HG02642 (cell line): ENCODE data around the gene ZCRB1.
"Not testable (repeated sequence)": the region's sequence is repeated elsewhere in the genome, so short reads cannot be mapped to it uniquely, and the experiment has no call there.

Experiments used
- ATAC-seq: cut with Tn5 transposase; IDR thresholded peaks from one replicate; pipeline ENCODE4 v1.9.1; 2021; ENCODE audit warnings: mild to moderate bottlenecking; ENCODE audit not compliant: unreplicated experiment, poor library complexity

ZCRB1 gene

GRCh38 chr12:42332301-42333285 is 6.7 kb upstream of the ZCRB1 start:
- peak; percentile 60 for ATAC-seq

- ATAC-seq = not testable (repeated sequence)
Observed at GRCh38 chr12:42330097-42330496, 4.2 kb upstream of the ZCRB1 start.

- ATAC-seq = no peak
Observed at GRCh38 chr12:42327227-42327590, 1.3 kb upstream of the ZCRB1 start.

- ATAC-seq = peak; percentile 12
Observed at GRCh38 chr12:42326541-42327226, 790 bp upstream of the ZCRB1 start.

- no peak for ATAC-seq
Observed at GRCh38 chr12:42325326-42325652, 605 bp downstream of the ZCRB1 start.

- no peak for ATAC-seq
Observed at GRCh38 chr12:42323856-42324255, 2.0 kb downstream of the ZCRB1 start.

- no peak for ATAC-seq
Observed at GRCh38 chr12:42322567-42322966, 3.3 kb downstream of the ZCRB1 start.

GRCh38 chr12:42320796-42321195 is 5.1 kb downstream of the ZCRB1 start:
- no peak for ATAC-seq

- no peak for ATAC-seq
Observed at GRCh38 chr12:42315108-42315507, 10.8 kb downstream of the ZCRB1 start.

- ATAC-seq = no peak
Observed at GRCh38 chr12:42309996-42310395, 15.9 kb downstream of the ZCRB1 start.

- ATAC-seq = no peak
Observed at GRCh38 chr12:42308390-42308789, 17.5 kb downstream of the ZCRB1 start.

GRCh38 chr12:42306297-42306696 is 19.6 kb downstream of the ZCRB1 start:
- ATAC-seq = no peak

GRCh38 chr12:42299392-42300308 is 26.2 kb downstream of the ZCRB1 start:
- ATAC-seq = peak; percentile 82

GRCh38 chr12:42298887-42299286 is 27.0 kb downstream of the ZCRB1 start:
- no peak for ATAC-seq

GRCh38 chr12:42296503-42297109 is 29.3 kb downstream of the ZCRB1 start:
- no peak for ATAC-seq

GRCh38 chr12:42291680-42292079 is 34.2 kb downstream of the ZCRB1 start:
- ATAC-seq = no peak

- ATAC-seq = no peak
Observed at GRCh38 chr12:42288544-42288943, 37.4 kb downstream of the ZCRB1 start.

GRCh38 chr12:42286741-42287140 is 39.2 kb downstream of the ZCRB1 start:
- ATAC-seq = no peak

GRCh38 chr12:42285431-42285830 is 40.5 kb downstream of the ZCRB1 start:
- no peak for ATAC-seq

GRCh38 chr12:42284876-42285275 is 41.0 kb downstream of the ZCRB1 start:
- no peak for ATAC-seq
